Vagina (tissue), 2 donors: Measurements from ENCODE around the gene UBTD1.

ENCODE experiments used
- POLR2A ChIP-seq, 2 donors: fragments of 450-650 bp; IDR thresholded peaks; one replicate each; pipeline ENCODE4 v1.6.1; 2017; ENCODE audit warnings: antibody characterized with exemption in 2 of 2, mild to moderate bottlenecking in 2 of 2, moderate library complexity in 2 of 2
- POLR2AphosphoS5 ChIP-seq, 2 donors: sonication (generic); formaldehyde crosslinking; IDR thresholded peaks; one replicate each; pipeline ENCODE4 v1.9.0; 2017; ENCODE audit warnings: antibody characterized with exemption in 2 of 2, mild to moderate bottlenecking in 2 of 2, low read depth in 1 of 2; ENCODE audit not compliant: insufficient read depth in 1 of 2
- TF ChIP-seq, protein P1 (sequence below), 3 experiments: fragments of 450-650 bp in 2 of 3; fragments of 200-600 bp in 1 of 3; sonication (generic) in 1 of 3; IDR thresholded peaks; one replicate each; pipeline ENCODE4 v1.5.1; 2017 to 2019; ENCODE audit warnings: antibody characterized with exemption in 3 of 3, mild to moderate bottlenecking in 2 of 3, moderate library complexity in 2 of 3

DNA sequence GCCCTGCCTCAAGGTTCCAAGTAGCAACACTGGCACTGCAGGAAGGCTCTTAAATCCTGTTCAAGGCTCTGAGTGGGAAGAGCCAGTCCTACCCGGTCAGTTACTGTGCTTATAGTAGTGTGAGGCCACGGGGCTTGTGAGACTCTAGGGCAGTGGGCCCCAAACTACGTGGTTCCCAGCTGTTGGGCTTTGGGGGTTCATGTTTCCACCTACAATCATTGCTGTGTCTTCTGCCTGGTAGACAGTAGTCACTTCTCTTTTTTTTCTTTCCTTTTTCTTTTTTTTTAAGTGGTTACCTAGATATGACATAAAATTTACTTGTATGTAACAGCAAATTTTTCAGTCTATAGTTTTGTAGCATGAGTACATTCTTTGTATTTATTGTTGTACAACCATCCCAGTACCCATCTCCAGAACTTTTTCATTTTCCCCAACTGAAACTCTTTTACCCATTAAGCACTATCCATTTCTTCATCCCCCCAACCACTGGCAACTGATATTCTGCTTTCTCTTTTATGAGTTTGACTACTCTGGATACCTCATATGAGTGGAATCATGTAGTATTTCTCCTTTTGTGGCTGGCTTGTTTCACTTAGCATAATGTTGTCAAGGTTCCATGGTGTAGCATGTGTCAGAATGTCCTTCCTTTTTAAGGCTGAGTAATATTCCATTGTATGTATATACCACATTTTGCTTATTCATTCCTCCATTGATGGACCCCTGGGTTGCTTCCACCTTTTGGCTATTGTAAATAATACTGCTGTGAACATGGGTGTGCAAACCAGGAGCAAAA is 7.7 kb downstream of the UBTD1 start:
- TF ChIP-seq POLR2A (IDR thresholded peaks at IDR 0.05) (no peak), POLR2AphosphoS5 (IDR thresholded peaks at IDR 0.05; ENCODE audit: insufficient read depth in 1 of 2, low read depth in 1 of 2) (no peak)
- TF ChIP-seq, protein P1, sequence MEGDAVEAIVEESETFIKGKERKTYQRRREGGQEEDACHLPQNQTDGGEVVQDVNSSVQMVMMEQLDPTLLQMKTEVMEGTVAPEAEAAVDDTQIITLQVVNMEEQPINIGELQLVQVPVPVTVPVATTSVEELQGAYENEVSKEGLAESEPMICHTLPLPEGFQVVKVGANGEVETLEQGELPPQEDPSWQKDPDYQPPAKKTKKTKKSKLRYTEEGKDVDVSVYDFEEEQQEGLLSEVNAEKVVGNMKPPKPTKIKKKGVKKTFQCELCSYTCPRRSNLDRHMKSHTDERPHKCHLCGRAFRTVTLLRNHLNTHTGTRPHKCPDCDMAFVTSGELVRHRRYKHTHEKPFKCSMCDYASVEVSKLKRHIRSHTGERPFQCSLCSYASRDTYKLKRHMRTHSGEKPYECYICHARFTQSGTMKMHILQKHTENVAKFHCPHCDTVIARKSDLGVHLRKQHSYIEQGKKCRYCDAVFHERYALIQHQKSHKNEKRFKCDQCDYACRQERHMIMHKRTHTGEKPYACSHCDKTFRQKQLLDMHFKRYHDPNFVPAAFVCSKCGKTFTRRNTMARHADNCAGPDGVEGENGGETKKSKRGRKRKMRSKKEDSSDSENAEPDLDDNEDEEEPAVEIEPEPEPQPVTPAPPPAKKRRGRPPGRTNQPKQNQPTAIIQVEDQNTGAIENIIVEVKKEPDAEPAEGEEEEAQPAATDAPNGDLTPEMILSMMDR (IDR thresholded peaks at IDR 0.05), result no peak
